GM19099 (cell line): ENCODE data around the gene UBN2.

Experiments
- POLR2A ChIP-seq: IDR thresholded peaks from 3 replicates; pipeline ENCODE4 v1.6.1; 2011; ENCODE audit warnings: low read depth; ENCODE audit not compliant: insufficient read length; ENCODE audit errors: extremely low read depth

Gene UBN2

DNA sequence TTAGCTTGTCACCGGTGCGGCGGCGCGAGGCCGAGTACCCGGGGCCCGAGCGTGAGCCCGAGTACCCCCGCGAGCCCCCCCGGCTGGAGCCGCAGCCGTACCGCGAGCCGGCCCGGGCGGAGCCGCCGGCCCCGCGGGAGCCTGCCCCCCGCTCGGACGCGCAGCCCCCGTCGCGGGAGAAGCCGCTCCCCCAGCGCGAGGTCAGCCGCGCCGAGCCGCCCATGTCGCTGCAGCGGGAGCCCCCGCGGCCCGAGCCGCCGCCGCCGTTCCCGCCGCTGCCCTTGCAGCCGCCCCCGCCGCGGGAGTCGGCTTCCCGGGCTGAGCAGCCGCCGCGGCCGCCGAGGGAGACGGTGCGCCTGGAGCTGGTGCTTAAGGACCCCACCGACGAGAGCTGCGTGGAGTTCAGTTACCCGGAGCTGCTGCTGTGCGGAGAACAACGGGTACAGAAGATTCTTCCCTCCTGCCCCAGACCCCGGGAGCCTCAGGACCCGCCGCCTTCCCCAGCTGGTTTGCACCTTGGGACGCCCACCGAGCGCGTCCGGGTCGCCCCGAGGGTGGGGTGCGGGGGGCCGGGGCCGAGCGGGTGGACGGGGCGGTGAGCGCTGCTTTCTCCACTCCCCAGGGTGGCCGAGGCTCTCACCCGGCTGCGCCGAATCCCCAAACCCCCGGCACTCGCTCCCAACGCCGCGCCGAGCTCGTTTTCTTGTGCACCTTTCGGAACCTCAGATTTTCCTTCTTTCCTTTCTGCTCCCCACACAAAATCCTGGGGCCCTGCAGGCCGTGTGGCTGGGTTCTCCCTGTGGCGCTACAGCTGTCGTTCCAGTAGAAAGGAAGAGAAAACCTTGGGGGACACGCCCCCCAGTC, 708 bp downstream of the UBN2 start:
- no peak for TF ChIP-seq POLR2A

DNA sequence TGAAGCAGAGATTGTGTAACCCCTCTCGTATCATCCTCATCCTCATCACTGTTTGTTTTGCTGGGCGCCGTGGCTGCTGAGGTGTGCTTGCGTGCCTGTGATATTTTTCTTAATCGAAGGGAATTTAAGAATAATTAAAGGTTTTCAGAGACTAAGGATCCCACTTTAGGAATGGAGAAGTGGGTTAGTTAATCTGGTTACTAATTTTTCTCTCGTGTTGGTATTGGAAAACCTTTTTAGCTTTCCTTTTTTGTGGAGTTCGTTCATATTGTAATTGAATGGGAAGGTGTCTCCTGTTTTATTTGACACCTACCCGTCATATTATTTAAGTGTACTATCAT, 1.3 kb downstream of the UBN2 start:
- no peak for TF ChIP-seq POLR2A

GRCh38 chr7:139232904-139233303, 1.9 kb downstream of the UBN2 start:
- TF ChIP-seq POLR2A: no peak

DNA sequence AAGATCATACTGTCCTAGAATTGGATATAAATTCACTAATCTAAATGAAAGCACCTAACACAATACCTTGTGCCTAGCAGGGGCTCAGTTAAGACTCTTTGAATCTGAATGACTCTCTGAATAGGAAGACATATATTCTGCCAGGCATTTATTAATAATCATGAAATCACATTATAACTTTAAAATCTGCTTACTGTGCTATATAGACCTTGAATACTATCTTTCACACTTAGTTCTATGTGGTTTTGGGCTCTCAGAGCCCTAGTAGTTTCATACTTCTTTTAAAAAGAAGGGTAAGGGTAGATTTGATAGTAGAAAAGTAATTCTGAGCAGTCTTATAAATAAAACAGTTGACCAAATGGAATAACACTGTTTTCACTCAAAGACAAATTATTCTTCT, 10.2 kb downstream of the UBN2 start:
- TF ChIP-seq POLR2A: no peak

GRCh38 chr7:139242741-139243281, 11.8 kb downstream of the UBN2 start:
- TF ChIP-seq POLR2A: no peak

DNA sequence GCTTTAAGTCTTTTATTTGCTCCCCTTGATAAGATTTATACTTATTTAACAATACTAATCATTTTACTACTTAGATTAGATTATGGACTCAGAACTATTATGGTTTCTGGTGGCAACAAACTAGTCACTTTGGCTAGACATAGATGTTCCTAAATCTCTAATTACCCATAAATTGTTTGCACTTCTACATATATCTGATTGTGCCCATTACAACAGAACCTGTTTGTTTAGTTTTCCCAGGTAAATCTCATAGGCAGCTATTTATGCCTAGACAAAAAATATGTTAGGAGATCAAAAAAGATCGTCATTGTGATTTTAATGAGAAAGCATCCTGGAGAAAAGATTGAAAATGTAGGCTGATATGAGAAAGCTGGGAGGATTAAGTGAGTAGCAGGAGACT, 14.4 kb downstream of the UBN2 start:
- no peak for TF ChIP-seq POLR2A

DNA sequence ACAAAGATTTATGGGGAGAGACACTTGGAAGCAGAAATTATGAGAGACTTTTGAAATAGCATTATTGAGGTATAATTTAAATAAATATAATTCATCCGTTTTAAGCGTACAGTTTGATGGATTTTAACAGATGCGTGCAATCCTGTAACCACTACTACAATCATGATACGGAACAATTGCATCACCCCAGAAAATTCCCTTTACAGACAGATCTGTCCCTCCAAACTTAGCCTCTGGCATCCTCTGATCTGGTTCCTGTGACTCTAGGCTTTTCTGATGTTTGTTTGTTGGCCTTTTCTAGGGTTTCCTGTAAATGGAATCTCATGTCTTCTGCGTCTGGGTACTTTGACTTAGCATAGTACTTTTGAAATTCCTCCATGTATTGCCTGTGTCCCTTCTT, 15.5 kb downstream of the UBN2 start:
- TF ChIP-seq POLR2A: no peak

DNA sequence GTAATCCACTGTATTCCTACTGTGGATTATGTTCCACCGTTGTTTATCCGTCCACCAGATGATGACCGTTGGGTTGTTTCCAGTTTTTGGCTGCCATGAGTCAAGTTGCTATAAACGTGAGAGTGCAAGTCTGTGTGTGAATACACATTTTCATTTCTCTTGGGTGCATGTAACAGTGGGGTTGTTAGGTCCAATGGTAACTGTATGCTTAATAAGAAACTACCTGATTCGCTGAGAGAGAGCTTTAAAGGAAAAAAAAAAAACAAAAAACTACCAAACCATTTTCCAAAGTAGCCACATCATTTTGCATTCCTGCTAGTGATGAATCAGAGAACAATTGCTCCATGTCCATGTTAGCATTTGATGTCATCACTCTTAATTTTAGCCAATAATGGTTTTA, 15.9 kb downstream of the UBN2 start:
- no peak for TF ChIP-seq POLR2A

DNA sequence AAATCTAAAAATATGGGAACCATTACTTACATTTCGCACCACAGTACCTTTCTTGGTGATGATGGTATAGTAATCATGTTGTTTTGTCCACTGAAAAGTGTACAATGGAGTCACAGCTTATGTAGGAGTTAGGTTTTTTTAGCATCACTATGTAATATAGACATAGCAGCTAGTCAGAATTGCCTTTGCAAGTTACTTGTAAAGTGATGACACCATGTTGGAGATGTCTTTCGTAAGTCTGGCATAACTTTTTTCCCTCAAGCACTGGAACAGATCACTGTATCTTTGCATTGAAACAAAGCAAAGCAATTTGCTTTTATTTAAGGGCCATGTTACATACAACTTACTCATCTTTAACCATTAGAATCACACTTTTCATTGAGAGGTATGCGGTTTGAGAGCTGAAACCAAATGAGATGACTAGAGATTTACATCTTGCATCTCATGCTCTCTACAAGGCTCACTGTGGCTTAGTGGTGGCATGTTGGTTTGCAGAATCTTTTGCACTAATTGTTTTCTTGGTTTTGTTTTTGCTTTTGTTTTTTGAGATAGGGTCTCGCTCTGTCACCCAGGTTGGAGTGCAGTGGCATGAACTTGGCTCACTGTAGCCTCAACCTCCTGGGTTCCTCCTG, 18.3 kb downstream of the UBN2 start:
- no peak for TF ChIP-seq POLR2A

- TF ChIP-seq POLR2A: no peak
Observed at GRCh38 chr7:139252451-139252850, 21.4 kb downstream of the UBN2 start.

GRCh38 chr7:139254281-139254680, 23.2 kb downstream of the UBN2 start:
- no peak for TF ChIP-seq POLR2A

DNA sequence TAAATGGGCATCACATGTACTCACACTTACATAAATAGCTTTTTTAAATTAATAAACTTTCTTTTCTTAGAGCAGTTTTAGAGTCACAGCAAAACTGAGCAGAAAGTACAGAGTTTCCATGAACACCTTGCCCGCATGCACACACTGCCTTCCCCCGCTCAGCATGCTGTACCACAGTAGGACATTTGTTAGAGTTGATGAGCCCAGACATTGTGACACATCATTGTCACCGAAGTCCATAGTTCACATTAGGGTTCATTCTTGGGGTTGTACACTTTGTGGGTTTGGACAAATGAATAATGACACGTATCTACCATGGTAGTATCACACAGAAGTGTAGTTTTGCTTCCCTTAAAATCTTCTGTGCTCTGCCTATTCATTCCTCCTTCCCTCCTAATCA, 23.7 kb downstream of the UBN2 start:
- no peak for TF ChIP-seq POLR2A

DNA sequence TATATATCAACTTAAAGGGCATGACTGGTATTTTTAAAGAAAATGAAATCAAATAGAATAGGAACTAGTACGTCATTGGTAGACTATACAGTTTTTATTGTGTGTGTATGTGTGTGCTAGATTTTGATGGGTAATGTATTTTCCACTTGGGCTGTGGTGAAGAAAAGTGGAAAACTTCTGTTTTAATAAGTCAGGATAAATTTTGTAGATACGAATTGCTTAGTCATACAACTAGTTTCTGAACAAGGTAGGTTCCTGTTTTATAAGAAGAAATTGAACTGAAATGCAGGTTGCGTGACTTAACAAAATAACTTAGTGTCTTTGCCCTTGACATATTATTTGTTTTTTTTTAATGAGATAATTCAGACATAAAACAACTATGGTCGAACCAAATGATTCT, 24.3 kb downstream of the UBN2 start:
- TF ChIP-seq POLR2A: no peak

DNA sequence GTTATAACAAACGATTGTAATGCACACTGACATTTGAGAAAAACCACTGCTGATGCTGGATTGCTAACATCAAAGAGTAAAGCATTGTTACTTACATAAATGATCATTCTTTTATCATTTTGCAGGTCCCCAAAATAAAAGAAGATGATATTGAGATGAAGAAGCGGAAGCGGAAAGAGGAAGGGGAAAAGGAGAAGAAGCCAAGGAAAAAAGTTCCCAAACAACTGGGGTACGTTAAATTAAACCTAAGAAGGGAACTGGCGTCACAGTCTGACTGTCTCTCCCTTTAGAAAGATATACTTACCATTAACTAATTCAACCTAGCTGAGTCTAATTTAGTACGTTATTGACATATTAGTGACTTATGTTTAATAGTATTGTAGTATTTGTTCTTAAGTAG, 28.1 kb downstream of the UBN2 start:
- TF ChIP-seq POLR2A: no peak

- no peak for TF ChIP-seq POLR2A
Observed at GRCh38 chr7:139264220-139264619, 33.2 kb downstream of the UBN2 start.

- no peak for TF ChIP-seq POLR2A
Observed at GRCh38 chr7:139265673-139266072, 34.6 kb downstream of the UBN2 start.

GRCh38 chr7:139271718-139272628, 40.9 kb downstream of the UBN2 start:
- TF ChIP-seq POLR2A: no peak
